HepG2 (cell line): Measurements from ENCODE around the gene NECAB2. TPM values are rescaled to one million over a fixed set of nuclear protein-coding genes. Genes with fewer than 3 reads are reported as not detected.

ENCODE experiments used
- ATAC-seq: fragments of 200-7000 bp; cut with Tn5 transposase; 3 replicates; pipeline ENCODE4 v1.9.1; 2020; ENCODE audit warnings: mild to moderate bottlenecking, moderate library complexity
- BruUV-seq: library from RNA; stranded (reverse); fragments of 400-500 nt; replicated peaks from 2 replicates; lab custom pipeline; 2021; lab: Mats Ljungman, UMichigan
- CTCF ChIA-PET: fragments of 300-600 bp; formaldehyde crosslinking; extraction: SDS; loops from one replicate; lab custom pipeline; 2021; ENCODE audit warnings: low total read pairs, inconsistent platforms, low intra/inter-chr PET ratio; lab: Yijun Ruan, JAX
- POLR2A ChIA-PET: fragments of 350-600 bp; sonication (Branson Sonifier 250); formaldehyde crosslinking; loops from one replicate; lab custom pipeline; 2020; ENCODE audit warnings: antibody characterized with exemption, inconsistent platforms; lab: Yijun Ruan, JAX
- DNase-seq: peaks from one replicate; pipeline ENCODE4 v3.0.0-alpha.2; 2015; ENCODE audit warnings: low spot score
- FAIRE-seq: peaks from 3 replicates; lab custom pipeline; 2011; peaks lifted over from hg19 to GRCh38; lab: Jason Lieb, UNC
- H2AFZ ChIP-seq: one replicate; pipeline ENCODE4 v1.6.1; 2011; ENCODE audit warnings: low read length, inconsistent platforms
- H3K27ac ChIP-seq: fragments of 300-600 bp; 3 replicates; pipeline ENCODE4 v1.8.0; 2011; ENCODE audit warnings: mixed run types, mild to moderate bottlenecking, mixed read lengths, low read length, inconsistent platforms; ENCODE audit not compliant: insufficient read depth; ENCODE audit errors: extremely low read length
- H3K27me3 ChIP-seq, 2 experiments: fragments of 200-600 bp in 1 of 2; 2 replicates in 1 of 2; 3 replicates in 1 of 2; pipeline versions ENCODE4 v1.6.0 to v1.8.0; 2011; ENCODE audit warnings: low read length in 2 of 2, mild to moderate bottlenecking in 2 of 2, moderate library complexity in 2 of 2, inconsistent platforms in 1 of 2; ENCODE audit not compliant: insufficient read depth in 2 of 2, control insufficient read depth in 1 of 2
- H3K36me3 ChIP-seq, 2 experiments: fragments of 200-600 bp in 1 of 2; replicated peaks in 1 of 2; 2 replicates in 1 of 2; 3 replicates in 1 of 2; pipeline versions ENCODE4 v1.5.1 to v1.8.0; 2011; ENCODE audit warnings: low read length in 2 of 2, inconsistent platforms in 1 of 2; ENCODE audit not compliant: insufficient read depth in 2 of 2, control insufficient read depth in 1 of 2
- H3K4me1 ChIP-seq: 2 replicates; pipeline ENCODE4 v1.5.1; 2012; ENCODE audit warnings: low read length, inconsistent platforms; ENCODE audit not compliant: insufficient read depth
- H3K4me2 ChIP-seq: 2 replicates; pipeline ENCODE4 v1.6.0; 2011; ENCODE audit warnings: low read depth, low read length, inconsistent platforms
- H3K4me3 ChIP-seq, 3 experiments: fragments of 200-600 bp in 1 of 3; sonication (generic), shearing (Covaris generic) in 1 of 3; replicated peaks in 1 of 3; 2 replicates each; pipeline ENCODE4 v1.5.1; 2011 to 2016; ENCODE audit warnings: low read length in 3 of 3, inconsistent platforms in 2 of 3, low read depth in 2 of 3, mild to moderate bottlenecking in 2 of 3, control low read depth in 1 of 3, mixed read lengths in 1 of 3; ENCODE audit not compliant: insufficient read depth in 1 of 3
- H3K79me2 ChIP-seq: one replicate; pipeline ENCODE4 v1.6.1; 2011; ENCODE audit warnings: low read length, inconsistent platforms; ENCODE audit not compliant: insufficient read depth
- H3K9ac ChIP-seq: 2 replicates; pipeline ENCODE4 v1.6.0; 2011; ENCODE audit warnings: mild to moderate bottlenecking, low read depth, low read length, inconsistent platforms; ENCODE audit not compliant: insufficient read depth
- H3K9me3 ChIP-seq: 2 replicates; pipeline ENCODE4 v1.5.1; 2012; ENCODE audit warnings: mild to moderate bottlenecking, low read length
- H4K20me1 ChIP-seq: 2 replicates; pipeline ENCODE4 v1.6.0; 2011; ENCODE audit warnings: inconsistent platforms, mild to moderate bottlenecking, low read length, moderate library complexity; ENCODE audit not compliant: insufficient read depth
- BCL6 ChIP-seq: IDR thresholded peaks from 2 replicates; pipeline ENCODE4 v1.6.1; 2016; ENCODE audit warnings: missing genetic modification reagents, missing compliant biosample characterization
- CBX2 ChIP-seq, 2 experiments: fragments of 200-600 bp in 1 of 2; sonication (generic); formaldehyde crosslinking in 1 of 2; IDR thresholded peaks; 2 replicates each; pipeline versions ENCODE4 v1.7.0 to v1.8.1; 2018 to 2022; ENCODE audit warnings: low read depth in 2 of 2, low read length in 1 of 2, mild to moderate bottlenecking in 1 of 2, missing genetic modification reagents in 1 of 2
- DBP ChIP-seq: sonication (generic); formaldehyde crosslinking; IDR thresholded peaks from 2 replicates; pipeline ENCODE4 v1.4.0; 2020; ENCODE audit warnings: missing genetic modification reagents; ENCODE audit errors: not compliant biosample characterization
- EP300 ChIP-seq, 3 experiments: sonication (generic) in 1 of 3; formaldehyde crosslinking in 1 of 3; IDR thresholded peaks; 2 replicates each; pipeline versions ENCODE4 v1.5.1 to v1.6.1; 2011 to 2020; ENCODE audit warnings: low read depth in 2 of 3, low read length in 2 of 3, borderline replicate concordance in 1 of 3, improper control_type of control experiment in 1 of 3, mild to moderate bottlenecking in 1 of 3, missing genetic modification reagents in 1 of 3, moderate library complexity in 1 of 3
- HNF4A ChIP-seq: sonication (generic); formaldehyde crosslinking; IDR thresholded peaks from 2 replicates; pipeline ENCODE4 v1.4.0; 2020; ENCODE audit warnings: missing genetic modification reagents
- MAFG ChIP-seq: sonication (generic); formaldehyde crosslinking; IDR thresholded peaks from 2 replicates; pipeline ENCODE4 v1.5.1; 2020; ENCODE audit warnings: mild to moderate bottlenecking, missing genetic modification reagents
- MIER2 ChIP-seq: IDR thresholded peaks from 2 replicates; pipeline ENCODE4 v1.6.1; 2016; ENCODE audit warnings: missing biosample characterization, missing genetic modification reagents
- NCOR1 ChIP-seq: fragments of 200-600 bp; sonication (generic); IDR thresholded peaks from 2 replicates; pipeline ENCODE4 v1.7.0; 2017; ENCODE audit warnings: antibody characterized with exemption, low read length, borderline replicate concordance
- RARA ChIP-seq: IDR thresholded peaks from 2 replicates; pipeline ENCODE4 v1.6.1; 2016; ENCODE audit warnings: missing genetic modification reagents, missing compliant biosample characterization
- SKI ChIP-seq: fragments of 450-650 bp; IDR thresholded peaks from one replicate; pipeline ENCODE4 v1.6.1; 2018; ENCODE audit warnings: mild to moderate bottlenecking; ENCODE audit not compliant: partially characterized antibody
- SNAI1 ChIP-seq: sonication (generic); formaldehyde crosslinking; IDR thresholded peaks from 2 replicates; pipeline ENCODE4 v1.5.0; 2020; ENCODE audit warnings: mild to moderate bottlenecking, missing genetic modification reagents, borderline replicate concordance
- SP1 ChIP-seq, 2 experiments: fragments of 450-650 bp in 1 of 2; sonication (generic) in 1 of 2; formaldehyde crosslinking in 1 of 2; IDR thresholded peaks; 2 replicates each; pipeline versions ENCODE4 v1.4.0 to v1.6.1; 2016 to 2020; ENCODE audit warnings: missing genetic modification reagents in 1 of 2
- TCF7 ChIP-seq: sonication (generic); IDR thresholded peaks from 2 replicates; pipeline ENCODE4 v1.6.1; 2016; ENCODE audit warnings: antibody characterized with exemption, low read depth
- ZNF136 ChIP-seq: sonication (generic); formaldehyde crosslinking; IDR thresholded peaks from 2 replicates; pipeline ENCODE4 v1.8.1; 2022; ENCODE audit warnings: low read depth, mild to moderate bottlenecking, moderate library complexity, missing genetic modification reagents
- ZNF143 ChIP-seq: sonication (generic); formaldehyde crosslinking; IDR thresholded peaks from 2 replicates; pipeline ENCODE4 v1.4.0; 2020; ENCODE audit warnings: missing genetic modification reagents
- ZNF180 ChIP-seq: sonication (generic); formaldehyde crosslinking; IDR thresholded peaks from 2 replicates; pipeline ENCODE4 v1.4.0; 2020; ENCODE audit warnings: low read depth, missing genetic modification reagents, borderline replicate concordance
- ZNF740 ChIP-seq: sonication (generic); formaldehyde crosslinking; IDR thresholded peaks from 2 replicates; pipeline ENCODE4 v1.4.0; 2020; ENCODE audit warnings: missing genetic modification reagents
- WGBS: methylation state at CpG from one replicate; pipeline ENCODE4 v1.1.6; 2017; ENCODE audit warnings: low lambda C conversion rate; 5-methylcytosine and 5-hydroxymethylcytosine counted together
- in situ Hi-C: cut with HindIII; loops from 2 replicates; pipeline ENCODE4 v1.10.0; 2017; ENCODE audit warnings: low pct_unique_long_range_greater_than_20kb; ENCODE audit not compliant: extremely low pct_ligation_motif_present
- intact Hi-C: fragments of 100-400 bp; cut with micrococcal nuclease; formaldehyde crosslinking; loops from one replicate; pipeline ENCODE4 v1.10.0; 2022; ENCODE audit not compliant: unreplicated experiment
- polyA plus RNA-seq, 8 experiments: library from polyadenylated mRNA; depleted of rRNA in 3 of 8; stranded (reverse) in 7 of 8; unstranded in 1 of 8; fragments of >200 nt; fragmentation: Illumina TruSeq in 4 of 8; extraction: Trizol in 4 of 8; gene quantifications; 2 replicates each; pipeline versions ENCODE4 v1.2.1 to v1.2.3, GENCODE V29; 2011 to 2016; ENCODE audit warnings: low read depth in 4 of 8, missing spikeins in 1 of 8, mixed read lengths in 1 of 8; ENCODE audit not compliant: insufficient read depth in 1 of 8
- total RNA-seq, 5 experiments: library from RNA; depleted of rRNA; stranded (reverse); fragments of >200 nt; fragmentation: Illumina TruSeq; extraction: Trizol; gene quantifications; 2 replicates each; pipeline ENCODE4 v1.2.3, GENCODE V29; 2016; ENCODE audit warnings: low read depth in 1 of 5
- TF ChIP-seq, protein P1 (sequence below): IDR thresholded peaks from 2 replicates; pipeline ENCODE4 v1.4.0; 2020; ENCODE audit warnings: mild to moderate bottlenecking, missing genetic modification reagents

The NECAB2 gene
- total and polyA plus RNA-seq, 2 of the 13 experiments (the other 11 are each of a cell fraction or from before 2014, with no cell fraction given) = 0.21 to 0.49 TPM

GRCh38 chr16:83945587-83945986, 22.5 kb upstream of the NECAB2 start:
- Histone ChIP-seq H3K4me2 (peak overlapping the region; percentile 41), H3K27ac (no peak overlapping the region), H3K4me1 (peaks cover 97% of the 10 kb centered on the region), H3K36me3 (no peaks in the 10 kb centered on the region), H3K9ac (no peak overlapping the region), H4K20me1 (no peaks in the 10 kb centered on the region), H3K79me2 (no peaks in the 10 kb centered on the region), H3K9me3 (no peaks in the 10 kb centered on the region), H3K4me3 (peak overlapping the region in 1 of 3 experiments; percentile 30; a peak in 1 of 6 replicates), H2AFZ (no peak overlapping the region), H3K27me3 (peaks cover 3 to 8% of the 10 kb centered on the region in 2 experiments; a peak in 2 of 5 replicates)
- DNase-seq = peak; percentile 55
- no TSS peak for BruUV-seq
- ChIA-PET POLR2A (no interaction called here), CTCF (no interaction called here)
- no peak for ATAC-seq
- 3% methylated on average over 10 of the region's 10 CpGs for WGBS
- FAIRE-seq = no peak
- in situ Hi-C loops = no loop called here
- intact Hi-C loops = no loop called here
- TF ChIP-seq EP300 (IDR thresholded peaks at IDR 0.05; ENCODE audit: low read depth in 2 of 2, low read length in 2 of 2) (peak in 1 of 2 experiments; percentile 37; a peak in 1 of 4 replicates), EP300 (CRISPR knock-in tag; IDR thresholded peaks at IDR 0.05; ENCODE audit: borderline replicate concordance) (no peak), HNF4A (CRISPR knock-in tag) (peak; percentile 71), ZNF143 (CRISPR knock-in tag) (no peak), TCF7 (peak; percentile 62; the same call in 1 of the 2 replicates), CBX2 (IDR thresholded peaks at IDR 0.05; ENCODE audit: low read depth, low read length) (0 out of 2 replicates have a peak, but pooled peaks have one; percentile 31), CBX2 (CRISPR knock-in tag; IDR thresholded peaks at IDR 0.05; ENCODE audit: low read depth) (no peak), MIER2 (CRISPR knock-in tag) (no peak), SKI (peak; percentile 77), ZNF180 (CRISPR knock-in tag) (no peak), NCOR1 (peak; percentile 86), RARA (CRISPR knock-in tag) (peak; percentile 94), BCL6 (CRISPR knock-in tag) (peak; percentile 71), ZNF136 (CRISPR knock-in tag) (no peak), ZNF740 (no peak), DBP (no peak), MAFG (no peak), SP1 (IDR thresholded peaks at IDR 0.05) (no peak), SP1 (CRISPR knock-in tag; IDR thresholded peaks at IDR 0.05) (no peak), SNAI1 (no peak)
- TF ChIP-seq, protein P1, sequence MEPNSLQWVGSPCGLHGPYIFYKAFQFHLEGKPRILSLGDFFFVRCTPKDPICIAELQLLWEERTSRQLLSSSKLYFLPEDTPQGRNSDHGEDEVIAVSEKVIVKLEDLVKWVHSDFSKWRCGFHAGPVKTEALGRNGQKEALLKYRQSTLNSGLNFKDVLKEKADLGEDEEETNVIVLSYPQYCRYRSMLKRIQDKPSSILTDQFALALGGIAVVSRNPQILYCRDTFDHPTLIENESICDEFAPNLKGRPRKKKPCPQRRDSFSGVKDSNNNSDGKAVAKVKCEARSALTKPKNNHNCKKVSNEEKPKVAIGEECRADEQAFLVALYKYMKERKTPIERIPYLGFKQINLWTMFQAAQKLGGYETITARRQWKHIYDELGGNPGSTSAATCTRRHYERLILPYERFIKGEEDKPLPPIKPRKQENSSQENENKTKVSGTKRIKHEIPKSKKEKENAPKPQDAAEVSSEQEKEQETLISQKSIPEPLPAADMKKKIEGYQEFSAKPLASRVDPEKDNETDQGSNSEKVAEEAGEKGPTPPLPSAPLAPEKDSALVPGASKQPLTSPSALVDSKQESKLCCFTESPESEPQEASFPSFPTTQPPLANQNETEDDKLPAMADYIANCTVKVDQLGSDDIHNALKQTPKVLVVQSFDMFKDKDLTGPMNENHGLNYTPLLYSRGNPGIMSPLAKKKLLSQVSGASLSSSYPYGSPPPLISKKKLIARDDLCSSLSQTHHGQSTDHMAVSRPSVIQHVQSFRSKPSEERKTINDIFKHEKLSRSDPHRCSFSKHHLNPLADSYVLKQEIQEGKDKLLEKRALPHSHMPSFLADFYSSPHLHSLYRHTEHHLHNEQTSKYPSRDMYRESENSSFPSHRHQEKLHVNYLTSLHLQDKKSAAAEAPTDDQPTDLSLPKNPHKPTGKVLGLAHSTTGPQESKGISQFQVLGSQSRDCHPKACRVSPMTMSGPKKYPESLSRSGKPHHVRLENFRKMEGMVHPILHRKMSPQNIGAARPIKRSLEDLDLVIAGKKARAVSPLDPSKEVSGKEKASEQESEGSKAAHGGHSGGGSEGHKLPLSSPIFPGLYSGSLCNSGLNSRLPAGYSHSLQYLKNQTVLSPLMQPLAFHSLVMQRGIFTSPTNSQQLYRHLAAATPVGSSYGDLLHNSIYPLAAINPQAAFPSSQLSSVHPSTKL (CRISPR knock-in tag) = peak; percentile 39; the same call in 1 of the 2 replicates
